Measurements from ENCODE around the gene UBR3. TPM values are rescaled to one million over a fixed set of nuclear protein-coding genes. Genes with fewer than 3 reads are reported as not detected.

Gene UBR3, protein sequence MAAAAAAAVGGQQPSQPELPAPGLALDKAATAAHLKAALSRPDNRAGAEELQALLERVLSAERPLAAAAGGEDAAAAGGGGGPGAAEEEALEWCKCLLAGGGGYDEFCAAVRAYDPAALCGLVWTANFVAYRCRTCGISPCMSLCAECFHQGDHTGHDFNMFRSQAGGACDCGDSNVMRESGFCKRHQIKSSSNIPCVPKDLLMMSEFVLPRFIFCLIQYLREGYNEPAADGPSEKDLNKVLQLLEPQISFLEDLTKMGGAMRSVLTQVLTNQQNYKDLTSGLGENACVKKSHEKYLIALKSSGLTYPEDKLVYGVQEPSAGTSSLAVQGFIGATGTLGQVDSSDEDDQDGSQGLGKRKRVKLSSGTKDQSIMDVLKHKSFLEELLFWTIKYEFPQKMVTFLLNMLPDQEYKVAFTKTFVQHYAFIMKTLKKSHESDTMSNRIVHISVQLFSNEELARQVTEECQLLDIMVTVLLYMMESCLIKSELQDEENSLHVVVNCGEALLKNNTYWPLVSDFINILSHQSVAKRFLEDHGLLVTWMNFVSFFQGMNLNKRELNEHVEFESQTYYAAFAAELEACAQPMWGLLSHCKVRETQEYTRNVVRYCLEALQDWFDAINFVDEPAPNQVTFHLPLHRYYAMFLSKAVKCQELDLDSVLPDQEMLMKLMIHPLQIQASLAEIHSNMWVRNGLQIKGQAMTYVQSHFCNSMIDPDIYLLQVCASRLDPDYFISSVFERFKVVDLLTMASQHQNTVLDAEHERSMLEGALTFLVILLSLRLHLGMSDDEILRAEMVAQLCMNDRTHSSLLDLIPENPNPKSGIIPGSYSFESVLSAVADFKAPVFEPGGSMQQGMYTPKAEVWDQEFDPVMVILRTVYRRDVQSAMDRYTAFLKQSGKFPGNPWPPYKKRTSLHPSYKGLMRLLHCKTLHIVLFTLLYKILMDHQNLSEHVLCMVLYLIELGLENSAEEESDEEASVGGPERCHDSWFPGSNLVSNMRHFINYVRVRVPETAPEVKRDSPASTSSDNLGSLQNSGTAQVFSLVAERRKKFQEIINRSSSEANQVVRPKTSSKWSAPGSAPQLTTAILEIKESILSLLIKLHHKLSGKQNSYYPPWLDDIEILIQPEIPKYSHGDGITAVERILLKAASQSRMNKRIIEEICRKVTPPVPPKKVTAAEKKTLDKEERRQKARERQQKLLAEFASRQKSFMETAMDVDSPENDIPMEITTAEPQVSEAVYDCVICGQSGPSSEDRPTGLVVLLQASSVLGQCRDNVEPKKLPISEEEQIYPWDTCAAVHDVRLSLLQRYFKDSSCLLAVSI (N-terminal part only)
- 7.7 to 11.3 TPM (median 10.4 TPM) in 5 replicates for total RNA-seq (2022; extraction: Qiagen RNA extraction; ENCODE audit: low read depth)

DNA sequence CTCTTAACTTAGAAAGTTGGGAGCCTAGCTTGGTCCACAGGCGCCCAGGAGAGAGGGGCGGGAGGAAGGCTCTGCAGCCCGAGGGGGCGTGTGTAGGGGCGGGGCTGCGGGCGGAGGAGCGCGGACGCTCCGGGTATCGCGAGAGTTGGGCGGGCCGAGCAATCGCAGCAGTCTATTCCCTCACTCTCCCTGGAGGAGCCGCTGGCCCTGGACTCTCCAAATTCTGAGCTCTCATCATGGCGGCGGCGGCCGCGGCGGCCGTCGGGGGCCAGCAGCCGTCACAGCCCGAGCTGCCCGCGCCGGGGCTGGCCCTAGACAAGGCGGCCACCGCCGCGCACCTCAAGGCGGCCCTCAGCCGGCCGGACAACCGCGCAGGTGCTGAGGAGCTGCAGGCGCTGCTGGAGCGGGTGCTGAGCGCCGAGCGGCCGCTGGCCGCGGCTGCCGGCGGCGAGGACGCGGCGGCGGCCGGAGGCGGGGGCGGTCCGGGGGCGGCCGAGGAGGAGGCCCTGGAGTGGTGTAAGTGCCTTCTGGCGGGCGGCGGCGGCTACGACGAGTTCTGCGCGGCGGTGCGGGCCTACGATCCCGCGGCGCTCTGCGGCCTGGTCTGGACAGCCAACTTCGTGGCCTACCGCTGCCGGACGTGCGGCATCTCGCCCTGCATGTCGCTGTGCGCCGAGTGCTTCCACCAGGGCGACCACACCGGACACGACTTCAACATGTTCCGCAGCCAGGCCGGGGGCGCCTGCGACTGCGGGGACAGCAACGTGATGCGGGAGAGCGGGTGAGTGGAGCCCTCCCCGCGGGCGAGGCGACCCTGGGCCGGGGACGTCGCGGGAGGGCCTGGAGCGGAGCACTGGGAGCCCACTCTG lies at the start of gene UBR3:
Gene UBR3 (plus strand): TSS at position 183 of the 869 bp plus-strand sequence. CDS start 54 bp downstream, at position 237.

DNA sequence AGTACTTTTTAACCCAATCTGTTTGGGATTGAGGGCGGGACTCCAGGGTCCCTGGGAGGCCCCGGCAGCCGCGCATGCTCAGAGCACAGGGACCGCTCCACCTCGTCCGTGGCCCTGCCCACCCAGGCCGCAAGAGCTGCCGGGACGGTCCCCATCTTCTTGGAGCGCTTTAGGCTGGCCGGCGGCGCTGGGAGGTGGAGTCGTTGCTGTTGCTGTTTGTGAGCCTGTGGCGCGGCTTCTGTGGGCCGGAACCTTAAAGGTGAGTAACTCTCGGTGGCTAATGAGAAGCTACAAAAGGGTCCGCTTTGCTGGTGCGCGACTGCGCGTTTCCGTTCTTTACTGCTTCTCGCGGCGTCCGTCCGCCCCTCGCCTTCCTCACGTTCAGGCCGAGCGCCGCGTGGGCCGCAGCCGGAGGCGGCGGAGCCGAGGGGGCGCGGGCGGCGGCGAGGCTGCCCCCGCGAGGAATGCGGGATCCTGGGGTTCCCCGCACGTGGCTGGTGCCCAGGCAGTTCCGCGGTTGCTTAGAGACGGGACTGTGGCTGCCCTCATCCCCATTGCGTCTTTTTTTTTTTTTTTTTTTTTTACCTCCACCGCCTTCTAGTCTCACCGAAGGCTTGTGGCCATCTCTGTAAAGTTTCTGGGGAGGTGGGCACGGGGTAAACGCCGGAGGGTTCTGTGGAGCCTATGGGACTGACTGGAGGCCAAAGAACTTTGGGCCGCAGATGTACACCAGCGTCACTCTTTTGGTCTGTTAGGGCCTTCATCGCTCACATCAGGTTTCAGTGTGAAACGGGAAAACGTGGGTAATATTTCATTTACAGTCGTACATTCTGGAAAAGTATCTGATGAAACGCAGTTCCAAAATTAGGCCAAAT lies 28.3 kb upstream of the UBR3 start, which contains the start of gene SSB:
Gene SSB (plus strand): TSS at position 154 of the 875 bp plus-strand sequence. CDS start 2,090 bp downstream, outside the sequence.

DNA sequence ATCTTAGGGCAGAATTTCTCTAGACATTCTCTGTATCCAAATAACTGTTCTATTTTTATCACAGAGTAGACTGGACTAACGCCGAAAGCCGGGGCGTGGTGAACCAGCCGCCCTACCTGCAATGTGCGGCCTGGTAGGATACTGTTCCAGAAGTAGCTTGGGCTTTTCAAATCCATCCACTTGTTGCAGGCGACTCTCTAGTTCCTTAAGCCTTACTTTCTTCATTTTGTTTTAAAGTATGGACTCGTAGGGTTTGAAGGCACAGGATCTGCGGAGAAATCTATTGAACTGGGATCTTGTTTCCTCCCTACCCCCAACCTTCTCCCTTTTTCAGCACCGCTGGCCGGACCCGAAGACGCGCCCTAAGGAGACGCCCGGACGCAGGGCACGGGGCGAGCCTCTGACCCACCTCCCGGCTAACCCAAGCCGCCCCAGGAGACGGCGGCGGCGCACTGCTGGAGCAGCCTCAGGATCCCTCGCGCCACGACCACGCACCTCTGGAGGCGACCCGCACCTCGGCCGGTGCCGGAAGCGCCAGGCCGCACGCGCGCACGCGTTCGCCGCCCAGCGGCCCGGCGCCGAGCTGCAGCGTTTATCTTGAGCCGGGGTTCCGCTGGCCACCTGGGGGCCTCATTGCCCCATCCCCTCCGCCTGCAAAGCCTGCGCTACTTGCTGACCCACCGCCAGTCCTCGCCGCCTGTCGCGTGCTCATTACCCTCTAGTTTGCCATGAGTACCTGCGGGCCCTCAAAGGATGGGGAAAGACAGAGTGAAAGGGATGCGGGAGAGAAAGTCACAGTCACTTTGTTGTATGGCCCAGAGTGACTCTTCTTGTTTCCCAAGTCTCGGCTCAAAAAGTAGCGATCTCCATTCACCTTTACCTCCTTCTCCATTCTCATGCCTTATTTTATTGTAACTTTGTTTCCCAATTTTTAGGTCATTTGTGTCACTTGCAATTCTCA lies 2.6 kb upstream of the UBR3 start, which contains the start of gene METTL5:
Gene METTL5 (minus strand): TSS at position 533 of the 961 bp plus-strand sequence. CDS start 308 bp downstream, at position 225.

Other genes starting within 250 kb of the UBR3 start
- gene PPIG, start 243.1 kb upstream of the UBR3 start, total RNA-seq (2022; extraction: Qiagen RNA extraction; ENCODE audit: low read depth), result 36.9 to 62.1 TPM (median 40.2 TPM) in 5 replicates
- gene CFAP210, start 133.0 kb upstream of the UBR3 start, total RNA-seq (2022; extraction: Qiagen RNA extraction; ENCODE audit: low read depth), result 0.13 to 0.89 TPM (median 0.41 TPM) in 5 replicates
- gene PHOSPHO2, start 133.0 kb upstream of the UBR3 start, total RNA-seq (2022; extraction: Qiagen RNA extraction; ENCODE audit: low read depth), result 2.0 to 3.5 TPM (median 2.5 TPM) in 5 replicates
- gene KLHL23, start 93.6 kb upstream of the UBR3 start, total RNA-seq (2022; extraction: Qiagen RNA extraction; ENCODE audit: low read depth), result 5.8 to 11.4 TPM (median 7.8 TPM) in 5 replicates
- 123 to 256 TPM (median 141 TPM) in 5 replicates for gene SSB, start 28.6 kb upstream of the UBR3 start, total RNA-seq (2022; extraction: Qiagen RNA extraction; ENCODE audit: low read depth)
- 59.0 to 148 TPM (median 68.9 TPM) in 5 replicates for gene METTL5, start 2.5 kb upstream of the UBR3 start, total RNA-seq (2022; extraction: Qiagen RNA extraction; ENCODE audit: low read depth)

Measured in A549 treated with ZK216348 at 1 μM for 4 hours (cell line).